ENCODE data around the gene LRRN4CL.
"Not testable (repeated sequence)": the region's sequence is repeated elsewhere in the genome, so short reads cannot be mapped to it uniquely, and the experiment has no call there.

The LRRN4CL gene

DNA sequence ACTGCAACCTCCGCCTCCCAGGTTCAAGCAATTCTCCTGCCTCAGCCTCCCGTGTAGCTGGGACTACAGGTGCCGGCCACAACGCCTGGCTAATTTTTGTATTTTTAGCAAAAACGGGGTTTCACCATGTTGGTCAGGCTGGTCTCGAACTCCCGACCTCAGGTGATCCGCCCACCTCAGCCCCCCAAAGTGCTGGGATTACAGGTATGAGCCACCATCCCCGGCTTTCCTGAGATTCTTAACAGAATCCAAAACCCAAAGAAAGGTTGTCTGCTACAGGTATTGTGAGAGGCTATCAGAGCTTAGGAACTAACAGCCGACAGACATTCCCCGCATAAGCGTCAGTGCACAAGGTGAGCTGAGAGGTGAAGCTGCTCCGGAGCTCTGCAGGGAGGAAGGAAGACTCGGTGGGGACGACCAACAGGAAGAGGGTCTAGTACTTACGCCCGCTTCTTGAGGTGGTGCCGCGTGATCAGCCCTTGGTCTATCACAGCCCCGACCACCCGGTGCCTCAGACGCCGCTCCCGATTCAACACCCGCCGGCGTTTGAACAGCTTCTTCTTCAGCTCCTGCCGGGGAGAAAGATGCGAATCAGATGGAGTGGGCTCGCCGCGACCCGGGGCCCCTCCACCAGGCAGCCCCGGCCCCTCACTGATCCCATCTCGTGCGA lies 24.8 kb downstream of the LRRN4CL start:
- Histone ChIP-seq H3K27ac (ENCODE audit: low read length) (peak overlapping the region; percentile 88), H3K4me3 (ENCODE audit: low read length in 2 of 2) (peak overlapping the region; percentile 79 to 97), H3K36me3 (ENCODE audit: control insufficient read depth in 2 of 2, insufficient read depth in 2 of 2, low read length in 2 of 2) (peaks cover 4 to 7% of the 10 kb centered on the region in 2 donors), H3K9ac (ENCODE audit: low read length in 2 of 2) (peak overlapping the region; percentile 91 to 93), H3K4me1 (ENCODE audit: control insufficient read depth, insufficient read depth, low read length) (peaks cover 33% of the 10 kb centered on the region), H3K27me3 (ENCODE audit: control insufficient read depth in 1 of 2, insufficient read depth in 2 of 2, low read length in 2 of 2) (no peaks in the 10 kb centered on the region), H3K9me3 (ENCODE audit: control insufficient read depth in 2 of 2, low read length in 2 of 2) (no peaks in the 10 kb centered on the region)

DNA sequence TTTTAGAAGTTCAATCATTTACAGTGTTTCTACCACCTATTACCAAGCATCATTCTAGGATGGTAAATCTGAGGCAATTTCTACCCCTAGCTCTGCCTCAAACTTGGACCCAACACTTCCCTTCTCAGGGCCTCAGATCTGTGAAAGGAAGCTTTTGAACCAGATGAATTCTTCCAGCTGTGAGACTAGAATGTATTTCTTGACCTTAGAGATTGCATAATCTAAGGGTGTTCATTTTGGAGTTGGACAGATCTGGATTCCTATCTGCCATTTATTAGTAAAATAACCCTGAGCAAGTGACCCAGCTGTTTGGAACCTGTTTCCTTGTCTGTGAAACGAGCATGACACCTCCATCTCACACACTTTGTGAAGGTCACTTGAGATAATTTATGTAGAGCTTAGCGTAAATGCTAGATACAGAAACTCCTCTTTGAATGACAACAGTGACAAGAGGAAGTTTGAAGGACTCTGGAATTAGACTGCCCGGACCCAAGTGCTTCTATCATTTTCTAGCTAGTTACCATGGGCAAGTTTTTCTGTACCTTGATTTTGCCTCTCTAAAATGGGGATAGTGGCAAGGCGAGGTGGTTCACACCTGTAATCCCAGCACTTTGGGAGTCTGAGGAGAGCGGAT lies 32.4 kb downstream of the LRRN4CL start:
- no peaks in the 10 kb centered on the region for H3K36me3 ChIP-seq (ENCODE audit: control insufficient read depth in 2 of 2, insufficient read depth in 2 of 2, low read length in 2 of 2)
- no peak overlapping the region for H3K4me3 ChIP-seq (ENCODE audit: low read length in 2 of 2)
- H3K27ac ChIP-seq (ENCODE audit: low read length): no peak overlapping the region
- H3K27me3 ChIP-seq (ENCODE audit: control insufficient read depth in 1 of 2, insufficient read depth in 2 of 2, low read length in 2 of 2): no peaks in the 10 kb centered on the region
- no peak overlapping the region for H3K9ac ChIP-seq (ENCODE audit: low read length in 2 of 2)
- no peaks in the 10 kb centered on the region for H3K9me3 ChIP-seq (ENCODE audit: control insufficient read depth in 2 of 2, low read length in 2 of 2)
- peaks cover 10% of the 10 kb centered on the region for H3K4me1 ChIP-seq (ENCODE audit: control insufficient read depth, insufficient read depth, low read length)

DNA sequence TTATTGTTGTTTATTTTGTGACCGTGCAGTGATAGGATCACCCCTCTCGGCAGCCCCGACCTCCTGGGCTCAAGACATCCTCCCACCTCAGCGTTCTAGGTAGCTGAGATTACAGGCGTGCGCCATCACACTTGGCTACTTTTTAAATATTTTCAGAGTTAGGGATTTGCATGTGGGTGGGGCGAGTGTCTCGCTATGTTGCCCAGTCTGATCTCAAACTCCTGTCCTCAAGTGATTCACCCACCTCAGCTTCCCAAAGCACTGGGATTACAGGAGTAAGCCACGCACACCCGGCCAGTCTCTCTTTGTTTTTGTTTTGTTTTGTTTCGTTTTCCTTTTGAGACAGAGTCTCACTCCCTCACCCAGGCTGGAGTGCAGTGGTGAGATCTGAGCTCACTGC lies 35.0 kb downstream of the LRRN4CL start:
- H3K27ac ChIP-seq (ENCODE audit: low read length): no peak overlapping the region
- no peaks in the 10 kb centered on the region for H3K9me3 ChIP-seq (ENCODE audit: control insufficient read depth in 2 of 2, low read length in 2 of 2)
- H3K4me3 ChIP-seq (ENCODE audit: low read length in 2 of 2): no peak overlapping the region
- peaks cover 3 to 5% of the 10 kb centered on the region in 2 donors for H3K36me3 ChIP-seq (ENCODE audit: control insufficient read depth in 2 of 2, insufficient read depth in 2 of 2, low read length in 2 of 2)
- H3K4me1 ChIP-seq (ENCODE audit: control insufficient read depth, insufficient read depth, low read length): peaks cover 15% of the 10 kb centered on the region
- no peak overlapping the region for H3K9ac ChIP-seq (ENCODE audit: low read length in 2 of 2)
- no peaks in the 10 kb centered on the region for H3K27me3 ChIP-seq (ENCODE audit: control insufficient read depth in 1 of 2, insufficient read depth in 2 of 2, low read length in 2 of 2)

DNA sequence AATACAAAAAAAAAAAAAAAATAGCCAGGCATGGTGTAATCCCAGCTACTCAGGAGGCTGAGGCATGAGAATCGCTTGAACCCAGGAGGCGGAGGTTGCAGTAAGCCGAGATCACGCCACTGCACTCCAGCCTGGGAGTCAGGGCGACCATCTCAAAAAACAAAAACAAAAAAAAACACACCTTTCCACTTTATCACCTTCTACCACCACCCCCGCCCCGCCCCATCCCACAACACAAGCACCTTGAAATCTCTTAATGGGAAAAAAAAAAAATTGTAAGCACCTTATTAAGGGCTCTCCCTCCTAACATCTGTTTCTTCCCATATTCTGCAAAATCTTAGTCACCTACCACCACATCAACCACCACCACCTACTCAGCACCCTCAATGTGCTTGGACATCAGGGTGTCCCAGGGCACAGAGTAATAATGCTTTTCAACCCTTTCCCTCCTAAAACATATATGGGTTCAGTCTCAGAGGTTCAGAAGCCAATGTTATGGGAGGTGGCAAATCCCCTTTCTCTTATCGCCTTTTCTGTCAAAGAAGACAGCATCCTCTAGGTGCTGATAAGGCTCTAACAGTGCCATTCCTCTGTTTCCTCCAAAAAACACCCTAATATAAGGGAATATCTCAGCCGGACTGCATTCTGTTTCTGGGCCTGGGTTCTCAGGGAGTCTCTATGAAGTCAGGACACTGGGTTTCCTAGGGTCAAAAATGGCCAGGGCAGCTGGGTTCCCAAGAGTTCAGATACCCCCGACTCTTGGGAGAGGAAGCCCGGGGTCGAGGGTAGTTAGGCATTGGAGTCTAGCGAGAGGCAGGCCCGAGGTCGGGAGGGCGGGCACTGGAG lies 36.9 kb downstream of the LRRN4CL start:
- no peaks in the 10 kb centered on the region for H3K27me3 ChIP-seq (ENCODE audit: control insufficient read depth in 1 of 2, insufficient read depth in 2 of 2, low read length in 2 of 2)
- peak overlapping the region; percentile 98 for H3K9ac ChIP-seq (ENCODE audit: low read length in 2 of 2)
- H3K4me3 ChIP-seq (ENCODE audit: low read length in 2 of 2): peak overlapping the region; percentile 94 to 98
- H3K36me3 ChIP-seq (ENCODE audit: control insufficient read depth in 2 of 2, insufficient read depth in 2 of 2, low read length in 2 of 2): peaks cover 16% of the 10 kb centered on the region in 2 donors
- H3K9me3 ChIP-seq (ENCODE audit: control insufficient read depth in 2 of 2, low read length in 2 of 2): no peaks in the 10 kb centered on the region
- peaks cover 17% of the 10 kb centered on the region for H3K4me1 ChIP-seq (ENCODE audit: control insufficient read depth, insufficient read depth, low read length)
- peak overlapping the region; percentile 85 for H3K27ac ChIP-seq (ENCODE audit: low read length)

- H3K27ac ChIP-seq (ENCODE audit: low read length); H3K9me3 ChIP-seq (ENCODE audit: control insufficient read depth in 2 of 2, low read length in 2 of 2); H3K9ac ChIP-seq (ENCODE audit: low read length in 2 of 2); H3K27me3 ChIP-seq (ENCODE audit: control insufficient read depth in 1 of 2, insufficient read depth in 2 of 2, low read length in 2 of 2); H3K4me3 ChIP-seq (ENCODE audit: low read length in 2 of 2): not testable (repeated sequence)
- Histone ChIP-seq H3K36me3 (ENCODE audit: control insufficient read depth in 2 of 2, insufficient read depth in 2 of 2, low read length in 2 of 2) (peaks cover 16% of the 10 kb centered on the region in 2 donors), H3K4me1 (ENCODE audit: control insufficient read depth, insufficient read depth, low read length) (peaks cover 32% of the 10 kb centered on the region)
Observed at GRCh38 chr11:62650283-62650682, 39.0 kb downstream of the LRRN4CL start.

- no peak overlapping the region for H3K9ac ChIP-seq (ENCODE audit: low read length in 2 of 2)
- H3K4me1 ChIP-seq (ENCODE audit: control insufficient read depth, insufficient read depth, low read length): peaks cover 37% of the 10 kb centered on the region
- no peaks in the 10 kb centered on the region for H3K9me3 ChIP-seq (ENCODE audit: control insufficient read depth in 2 of 2, low read length in 2 of 2)
- peaks cover 16% of the 10 kb centered on the region in 2 donors for H3K36me3 ChIP-seq (ENCODE audit: control insufficient read depth in 2 of 2, insufficient read depth in 2 of 2, low read length in 2 of 2)
- no peak overlapping the region for H3K27ac ChIP-seq (ENCODE audit: low read length)
- no peak overlapping the region for H3K4me3 ChIP-seq (ENCODE audit: low read length in 2 of 2)
- H3K27me3 ChIP-seq (ENCODE audit: control insufficient read depth in 1 of 2, insufficient read depth in 2 of 2, low read length in 2 of 2): no peaks in the 10 kb centered on the region
Observed at GRCh38 chr11:62649486-62649885, 39.8 kb downstream of the LRRN4CL start.

DNA sequence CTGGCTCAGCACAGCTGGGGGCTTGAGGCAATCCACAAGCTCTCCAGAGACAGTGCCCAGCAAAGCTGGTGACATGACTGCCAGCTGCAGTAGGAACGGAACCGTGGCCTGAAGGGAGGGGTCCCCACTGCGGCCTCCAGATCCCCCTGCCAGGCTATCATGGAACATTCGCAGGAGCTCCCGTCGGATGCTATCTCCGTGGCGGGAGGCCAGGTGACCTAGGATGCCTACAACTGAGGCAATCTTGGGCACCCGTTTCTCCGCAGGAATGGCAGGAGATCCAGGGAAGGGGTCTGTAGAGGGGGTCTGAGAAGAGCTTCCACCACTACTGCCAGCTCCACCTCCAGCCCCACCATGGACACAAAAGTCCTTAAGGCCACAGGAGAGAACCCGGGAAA lies 40.4 kb downstream of the LRRN4CL start:
- H3K4me1 ChIP-seq (ENCODE audit: control insufficient read depth, insufficient read depth, low read length): peaks cover 37% of the 10 kb centered on the region
- H3K4me3 ChIP-seq (ENCODE audit: low read length in 2 of 2): no peak overlapping the region
- peaks cover 18 to 20% of the 10 kb centered on the region in 2 donors for H3K36me3 ChIP-seq (ENCODE audit: control insufficient read depth in 2 of 2, insufficient read depth in 2 of 2, low read length in 2 of 2)
- no peak overlapping the region for H3K9ac ChIP-seq (ENCODE audit: low read length in 2 of 2)
- no peaks in the 10 kb centered on the region for H3K27me3 ChIP-seq (ENCODE audit: control insufficient read depth in 1 of 2, insufficient read depth in 2 of 2, low read length in 2 of 2)
- no peak overlapping the region for H3K27ac ChIP-seq (ENCODE audit: low read length)
- no peaks in the 10 kb centered on the region for H3K9me3 ChIP-seq (ENCODE audit: control insufficient read depth in 2 of 2, low read length in 2 of 2)

DNA sequence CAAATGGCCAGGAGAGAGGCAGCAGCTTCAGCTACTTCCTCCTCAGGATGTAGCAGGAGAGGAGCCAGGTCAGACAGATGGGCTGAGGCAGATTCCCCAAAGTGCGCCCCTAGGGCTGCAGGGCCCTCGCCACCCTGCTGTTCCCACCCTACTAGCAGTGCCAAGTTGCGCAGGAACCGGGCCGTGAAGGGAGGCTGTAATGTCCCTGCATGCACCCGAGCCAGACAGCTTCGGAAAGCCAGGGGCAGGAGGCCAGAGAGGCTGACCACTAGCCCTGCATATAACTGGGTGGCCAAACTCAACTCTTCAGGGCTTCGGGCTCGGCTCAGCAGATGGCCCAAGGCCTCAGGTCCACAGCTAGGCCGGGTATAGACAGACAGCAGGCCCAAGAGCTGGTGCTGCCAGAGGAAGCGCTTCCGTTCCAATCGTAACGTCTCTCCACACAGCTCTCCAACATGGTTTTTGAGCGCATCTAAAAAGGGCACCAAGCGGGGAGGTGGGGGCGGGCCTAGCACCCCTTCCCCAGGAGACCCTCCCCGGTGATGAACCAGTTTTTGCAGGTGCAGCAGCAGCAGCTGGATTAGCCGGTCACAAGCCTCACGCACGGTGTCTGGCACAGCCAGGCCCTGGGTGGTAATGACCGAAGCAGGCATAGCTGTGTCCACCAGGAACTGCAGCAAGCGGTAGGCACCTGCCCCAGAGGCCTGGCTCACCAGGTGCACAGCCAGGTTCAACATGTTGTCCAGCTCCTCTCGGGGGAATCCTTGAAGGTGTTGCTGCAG lies 41.0 kb downstream of the LRRN4CL start:
- Histone ChIP-seq H3K9me3 (ENCODE audit: control insufficient read depth in 2 of 2, low read length in 2 of 2) (no peaks in the 10 kb centered on the region), H3K4me1 (ENCODE audit: control insufficient read depth, insufficient read depth, low read length) (peaks cover 37% of the 10 kb centered on the region), H3K27me3 (ENCODE audit: control insufficient read depth in 1 of 2, insufficient read depth in 2 of 2, low read length in 2 of 2) (no peaks in the 10 kb centered on the region), H3K4me3 (ENCODE audit: low read length in 2 of 2) (no peak overlapping the region), H3K36me3 (ENCODE audit: control insufficient read depth in 2 of 2, insufficient read depth in 2 of 2, low read length in 2 of 2) (peaks cover 18 to 20% of the 10 kb centered on the region in 2 donors), H3K27ac (ENCODE audit: low read length) (no peak overlapping the region), H3K9ac (ENCODE audit: low read length in 2 of 2) (no peak overlapping the region)

- Histone ChIP-seq H3K9me3 (ENCODE audit: control insufficient read depth in 2 of 2, low read length in 2 of 2) (no peaks in the 10 kb centered on the region), H3K9ac (ENCODE audit: low read length in 2 of 2) (no peak overlapping the region), H3K27me3 (ENCODE audit: control insufficient read depth in 1 of 2, insufficient read depth in 2 of 2, low read length in 2 of 2) (no peaks in the 10 kb centered on the region), H3K36me3 (ENCODE audit: control insufficient read depth in 2 of 2, insufficient read depth in 2 of 2, low read length in 2 of 2) (peaks cover 18 to 20% of the 10 kb centered on the region in 2 donors), H3K4me1 (ENCODE audit: control insufficient read depth, insufficient read depth, low read length) (peaks cover 35% of the 10 kb centered on the region), H3K4me3 (ENCODE audit: low read length in 2 of 2) (no peak overlapping the region), H3K27ac (ENCODE audit: low read length) (no peak overlapping the region)
Observed at GRCh38 chr11:62647609-62648005, 41.7 kb downstream of the LRRN4CL start.

Measured in stomach smooth muscle (tissue), 2 donors.